H1 (cell line): ENCODE data around the gene SCYGR4. TPM values are rescaled to one million over a fixed set of nuclear protein-coding genes. Genes with fewer than 3 reads are reported as not detected.

ENCODE experiments used
- CBX5 ChIP-seq: fragments of 300-800, 300-1000 bp; sonication (generic); IDR thresholded peaks from 2 replicates; pipeline ENCODE4 v1.7.1; 2016; ENCODE audit warnings: antibody characterized with exemption, low read length, low read depth
- TEAD4 ChIP-seq: IDR thresholded peaks from 2 replicates; pipeline ENCODE4 v1.6.1; 2012; ENCODE audit warnings: low read depth, low read length, inconsistent platforms, mixed read lengths
- polyA plus RNA-seq, 7 experiments: library from polyadenylated mRNA; depleted of rRNA in 3 of 7; stranded (reverse) in 5 of 7; unstranded in 2 of 7; fragments of >200 nt in 5 of 7; fragments of 200-250 nt in 2 of 7; gene quantifications; 1 replicate in 5 of 7; 2 replicates in 1 of 7; 4 replicates in 1 of 7; pipeline versions ENCODE4 v1.2.1 to v1.2.3, GENCODE V29; 2011 to 2013; ENCODE audit warnings: missing spikeins in 2 of 7, mixed read lengths in 2 of 7
- total RNA-seq: library from RNA; stranded (reverse); fragmentation: NEBNext Ultra II Directional; extraction: Animal tissue kit (Norgen Biotek cat#: 25700); gene quantifications from 2 replicates; pipeline ENCODE4 v1.2.1, GENCODE V29; 2021

The SCYGR4 gene
- total and polyA plus RNA-seq, 2 of the 8 experiments (the other 6 are each of a cell fraction or from before 2014, with no cell fraction given): not detected

DNA sequence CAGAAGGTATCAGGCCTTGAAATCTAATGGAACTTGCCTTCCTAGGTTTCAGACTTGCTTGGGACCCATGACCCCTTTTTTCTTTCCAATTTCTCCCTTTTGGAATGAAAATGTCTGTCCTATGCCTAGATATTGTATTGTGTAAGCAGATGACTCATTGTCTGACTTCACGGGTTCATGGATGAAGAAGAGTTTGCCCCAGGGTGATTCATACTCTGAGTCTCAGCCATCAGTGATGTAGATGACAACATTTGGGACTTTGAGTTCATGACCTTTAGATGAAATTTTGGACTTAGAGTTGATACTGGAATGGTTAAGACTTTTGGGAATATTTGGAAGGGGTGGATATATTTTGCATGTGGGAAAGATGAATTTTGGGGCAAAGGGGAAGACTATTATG, 38.2 kb downstream of the SCYGR4 start (continued):
- TF ChIP-seq CBX5: no peak
- TF ChIP-seq TEAD4: no peak
